Stimulated activated CD8-positive, alpha-beta memory T cell treated with anti-CD3 and anti-CD28 coated beads, Interleukin-4, amount 100 ng/mL, for 4 hours (primary cell): ENCODE measurements around the gene TMEM86B.
"Not testable (repeated sequence)": the region's sequence is repeated elsewhere in the genome, so short reads cannot be mapped to it uniquely, and the experiment has no call there.

Source experiments
- DNase-seq, 2 donors: peaks; one replicate each; pipeline ENCODE4 v3.0.0-alpha.2; 2020; ENCODE audit warnings: low read depth in 2 of 2, low spot score in 1 of 2

The TMEM86B gene

DNA sequence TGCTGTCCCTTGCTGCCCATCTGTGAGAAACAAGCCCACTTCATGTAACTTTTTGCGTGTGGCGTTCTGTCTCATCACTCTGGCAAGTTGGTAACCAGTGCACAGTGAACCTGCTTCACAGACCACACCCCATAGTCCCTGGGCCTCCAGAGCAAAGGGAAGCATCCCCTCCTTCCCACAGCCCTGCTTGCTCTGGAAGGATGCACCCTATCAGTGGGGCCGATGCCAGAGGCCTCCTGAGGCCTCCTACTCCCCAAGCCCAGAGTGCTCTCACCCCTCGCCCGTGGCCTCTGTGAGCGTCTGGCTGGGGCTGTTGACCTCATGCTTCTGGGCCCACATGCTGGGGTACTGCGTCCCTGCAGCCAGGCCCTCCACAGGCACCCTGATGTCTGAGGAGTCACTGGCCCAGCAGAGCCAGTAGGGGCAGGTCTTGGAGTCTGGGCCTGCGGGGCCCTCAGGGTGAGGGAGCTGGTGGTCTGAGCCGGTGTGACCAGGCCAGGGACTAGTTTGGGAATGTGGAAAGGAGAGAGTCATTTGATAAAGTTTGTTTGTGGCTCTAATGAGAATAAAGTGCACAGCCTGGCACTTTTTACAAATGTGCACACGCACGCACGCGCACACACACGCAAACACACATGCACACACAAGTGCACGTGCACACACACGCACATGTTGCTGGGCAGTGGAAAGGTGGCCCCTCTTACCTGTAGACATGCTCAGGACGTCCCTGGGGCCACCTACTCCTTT, 5.1 kb downstream of the TMEM86B start:
- DNase-seq, result no peak

DNA sequence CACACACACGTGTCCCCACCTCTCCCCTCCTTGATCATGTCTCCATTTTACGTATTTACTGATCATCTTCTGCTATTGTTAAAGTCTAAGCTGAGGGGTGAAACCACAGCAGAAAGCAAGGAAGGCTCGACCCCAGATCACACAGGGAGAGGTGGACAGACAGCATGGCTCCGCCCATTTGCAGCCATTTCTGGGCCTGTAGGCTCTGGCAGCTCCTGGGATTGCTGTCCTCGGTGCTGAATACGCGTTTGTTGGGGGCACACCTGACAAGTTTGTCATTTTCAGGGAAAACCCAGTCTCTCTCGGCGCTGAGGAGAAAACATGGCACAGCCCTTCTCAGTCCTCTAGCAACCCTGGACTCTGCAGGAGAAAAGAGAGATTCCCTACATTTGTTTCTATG, 8.0 kb downstream of the TMEM86B start:
- no peak for DNase-seq

DNA sequence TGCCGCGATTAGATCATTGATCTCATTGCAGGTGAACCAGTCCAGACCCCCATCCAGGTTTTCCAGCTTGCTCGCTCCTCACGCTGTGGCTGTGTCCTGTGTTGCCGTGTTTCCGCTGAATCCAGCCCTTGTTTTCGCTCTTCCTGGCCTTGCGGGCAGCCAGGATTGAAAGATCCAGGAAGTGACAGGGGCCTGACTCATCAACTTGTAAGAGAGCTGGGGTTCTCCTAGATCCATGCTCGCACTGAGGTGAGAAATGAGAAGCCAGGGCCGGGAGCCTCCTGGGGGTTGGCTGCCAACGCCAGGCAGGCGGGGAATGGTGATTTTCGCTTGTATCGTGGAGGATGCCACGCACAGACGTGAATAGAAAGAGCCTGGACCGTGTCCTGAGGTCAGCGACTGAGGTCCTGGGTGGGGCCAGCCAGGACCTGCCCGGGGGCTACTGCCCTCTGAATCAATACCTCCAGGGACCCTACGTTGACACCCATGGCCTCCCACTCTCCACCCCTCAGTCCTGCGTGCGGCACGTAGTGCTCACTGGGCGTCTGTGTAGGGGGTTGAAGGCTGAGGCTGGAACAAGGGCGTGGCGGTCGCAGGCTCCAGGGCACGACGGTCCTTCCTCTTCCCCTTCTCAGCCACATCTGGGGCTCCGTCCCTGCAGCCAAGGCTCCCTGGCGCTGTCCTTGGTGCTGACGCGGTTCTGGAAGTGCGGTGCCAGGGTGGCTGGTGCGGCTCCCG, 11.9 kb downstream of the TMEM86B start:
- no peak for DNase-seq

DNA sequence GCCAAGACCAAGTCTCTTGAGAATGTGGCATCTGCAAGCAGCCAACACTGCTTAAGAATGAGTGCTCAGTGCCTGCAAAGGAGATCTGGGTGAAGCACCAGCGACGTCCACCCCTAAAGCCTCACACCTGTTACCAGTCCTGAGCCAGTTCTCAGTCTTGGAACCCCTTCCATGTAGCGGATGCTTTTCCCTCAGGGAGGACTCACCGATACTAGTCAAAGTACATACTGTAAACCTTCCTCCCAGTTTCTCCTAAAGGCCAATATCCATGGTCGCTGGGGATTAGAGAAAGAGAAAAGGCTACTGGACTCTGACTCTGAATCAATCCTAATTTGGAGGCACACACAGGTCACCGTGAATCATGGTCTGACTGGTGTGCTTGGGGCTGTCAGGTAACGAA, 15.0 kb downstream of the TMEM86B start:
- no peak for DNase-seq

DNA sequence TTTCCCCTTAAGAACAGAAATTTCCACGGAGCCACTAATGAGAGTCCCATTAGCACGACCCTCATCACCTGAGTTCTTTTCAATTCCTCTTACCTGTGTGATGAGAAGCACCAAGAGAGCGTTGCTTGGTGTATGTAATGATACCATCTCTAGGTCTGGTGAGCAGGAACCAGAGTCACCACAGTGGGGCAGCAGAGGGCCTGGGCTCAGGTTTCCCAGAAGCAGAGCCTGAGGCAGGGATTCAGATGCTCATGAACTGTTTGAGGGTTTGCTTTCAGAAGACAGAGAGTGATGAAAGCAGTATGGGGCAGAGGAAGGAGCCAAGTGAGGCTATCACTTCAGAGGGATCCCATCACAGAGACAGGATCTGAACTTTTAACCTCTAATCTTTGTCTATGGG, 16.1 kb downstream of the TMEM86B start:
- no peak for DNase-seq

DNA sequence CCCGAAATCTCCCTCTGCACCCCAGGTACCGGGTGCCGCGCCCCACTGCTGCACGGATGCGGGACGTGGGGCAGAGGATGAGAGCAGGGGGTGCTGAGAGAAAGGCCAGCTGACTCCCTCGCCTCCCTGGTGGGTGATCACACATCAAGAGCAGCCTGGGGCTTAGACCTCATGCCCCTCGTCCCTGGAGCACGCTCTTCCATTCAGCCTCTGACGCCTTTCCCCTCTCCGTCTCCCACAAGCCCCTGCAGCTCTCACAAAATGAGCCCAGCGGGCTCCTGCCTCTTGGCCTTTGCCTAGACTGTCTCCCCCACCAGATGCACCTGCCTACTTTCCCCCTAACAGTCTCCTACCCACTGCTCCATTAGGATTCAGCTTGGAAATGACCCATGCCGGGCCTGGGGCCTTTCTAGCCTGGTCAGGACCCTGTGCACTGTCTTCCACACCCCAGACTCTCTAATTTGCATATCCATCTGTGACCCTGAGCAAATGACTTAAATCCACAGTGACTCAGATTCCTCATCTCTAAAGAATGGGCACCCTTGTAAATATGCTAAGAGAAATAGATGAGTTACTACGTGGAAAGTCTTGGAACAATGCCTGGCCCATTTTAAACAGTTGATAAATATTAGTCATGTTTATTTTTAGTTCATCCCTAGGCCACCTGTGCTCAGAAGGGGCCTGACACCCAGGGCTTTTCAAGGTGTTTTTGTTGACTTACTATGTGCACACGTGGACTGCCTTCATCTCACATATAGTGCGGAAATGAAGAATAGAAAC, 18.7 kb downstream of the TMEM86B start:
- no peak for DNase-seq

DNA sequence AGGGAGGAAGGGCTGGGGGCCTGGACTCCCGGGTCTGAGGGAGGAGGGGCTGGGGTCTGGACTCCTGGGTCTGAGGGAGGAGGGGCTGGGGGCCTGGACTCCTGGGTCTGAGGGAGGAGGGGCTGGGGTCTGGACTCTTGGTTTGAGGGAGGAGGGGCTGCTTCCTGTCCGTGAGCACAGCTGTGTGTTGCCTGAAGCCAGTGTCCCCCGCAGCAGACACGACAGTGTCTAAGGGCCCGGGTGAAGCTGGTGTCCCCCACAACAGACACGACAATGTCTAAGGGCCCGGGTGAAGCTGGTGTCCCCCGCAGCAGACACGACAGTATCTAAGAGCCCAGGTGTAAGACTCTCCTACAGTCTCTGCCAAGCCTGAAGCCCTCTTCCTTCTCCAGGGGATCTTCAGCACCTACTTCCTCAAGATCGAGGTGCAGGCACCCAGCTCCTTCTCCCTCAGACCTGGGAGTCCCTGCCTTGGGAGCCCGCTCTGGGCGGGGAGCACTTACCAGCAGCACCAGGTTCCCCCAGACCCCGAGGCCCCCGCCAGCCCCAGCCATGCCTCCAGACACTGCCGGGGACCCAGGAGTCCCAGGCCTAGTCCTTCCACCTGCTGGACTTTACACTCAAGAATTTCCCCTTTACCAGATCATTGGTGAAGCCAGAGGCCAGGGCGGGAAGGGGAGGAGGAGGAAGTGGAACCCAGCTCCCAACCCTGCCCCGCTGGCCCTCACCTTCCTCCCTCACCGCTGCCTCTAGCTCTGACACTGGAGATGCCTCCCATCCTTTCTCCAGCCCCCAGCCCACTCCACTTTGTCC, 19.5 kb downstream of the TMEM86B start, which contains the start of gene PTPRH:
Gene PTPRH (minus strand): TSS at position 622 of the 813 bp plus-strand sequence. CDS start 68 bp downstream, at position 554.
- no peak for DNase-seq

DNA sequence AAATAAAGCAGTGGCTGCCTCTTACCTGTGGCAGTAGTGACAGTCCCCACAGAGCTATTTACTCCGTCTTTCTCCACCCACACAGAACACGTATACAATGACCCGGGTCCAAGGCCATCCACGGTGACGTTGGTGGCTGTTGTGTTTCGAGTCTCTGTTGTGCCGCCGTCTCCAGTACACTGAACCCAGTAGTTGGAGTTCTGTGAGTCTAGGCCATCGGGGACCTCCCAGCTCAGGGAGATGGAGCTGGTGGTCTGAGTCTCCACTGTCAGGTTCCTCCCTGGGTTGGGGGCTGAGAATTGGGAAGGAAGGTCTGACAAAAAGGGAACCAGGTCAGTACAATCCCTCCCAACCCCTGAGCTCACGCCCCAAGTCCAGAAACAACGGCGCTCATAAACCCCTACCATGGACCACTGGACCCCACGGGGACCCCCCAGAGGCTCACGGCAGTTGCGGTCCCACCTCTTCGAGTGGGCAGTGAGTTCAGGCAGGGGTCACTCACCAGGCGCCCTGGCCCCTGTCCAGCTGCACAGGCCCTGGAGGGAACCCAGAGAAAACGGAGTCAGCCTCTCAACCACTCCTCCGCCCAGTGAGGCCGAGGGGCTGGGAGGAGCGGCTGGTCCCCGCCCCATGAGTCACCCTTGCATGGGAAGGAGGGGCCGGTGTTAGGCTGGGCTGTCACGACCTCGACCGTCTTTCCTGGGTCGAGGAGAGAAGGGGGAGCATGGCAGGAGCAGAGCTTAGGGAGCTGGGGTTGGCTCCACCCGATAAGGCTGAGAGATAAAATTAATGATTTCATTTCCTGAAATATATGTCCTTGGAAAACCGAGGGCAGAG, 21.7 kb downstream of the TMEM86B start:
- DNase-seq, result no peak

DNA sequence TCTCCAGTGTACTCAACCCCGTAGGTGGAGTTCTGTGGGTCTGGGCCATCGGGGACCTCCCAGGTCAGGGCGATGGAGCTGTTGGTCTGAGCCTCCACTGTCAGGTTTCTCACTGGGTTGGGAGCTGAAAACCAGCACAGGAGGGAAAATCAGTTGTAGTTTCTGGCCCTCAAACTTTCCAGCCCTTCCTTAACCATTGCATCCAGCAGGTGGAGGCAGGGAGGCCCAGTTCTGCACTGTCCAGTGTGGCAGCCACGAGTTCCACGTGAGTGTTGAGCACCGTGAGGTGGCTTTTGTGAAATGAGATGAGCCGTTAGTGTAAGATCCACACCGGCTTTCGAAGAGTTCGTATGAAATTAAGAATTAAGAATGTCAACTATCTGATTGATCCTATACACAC, 26.4 kb downstream of the TMEM86B start:
- DNase-seq, result not testable (repeated sequence)

DNA sequence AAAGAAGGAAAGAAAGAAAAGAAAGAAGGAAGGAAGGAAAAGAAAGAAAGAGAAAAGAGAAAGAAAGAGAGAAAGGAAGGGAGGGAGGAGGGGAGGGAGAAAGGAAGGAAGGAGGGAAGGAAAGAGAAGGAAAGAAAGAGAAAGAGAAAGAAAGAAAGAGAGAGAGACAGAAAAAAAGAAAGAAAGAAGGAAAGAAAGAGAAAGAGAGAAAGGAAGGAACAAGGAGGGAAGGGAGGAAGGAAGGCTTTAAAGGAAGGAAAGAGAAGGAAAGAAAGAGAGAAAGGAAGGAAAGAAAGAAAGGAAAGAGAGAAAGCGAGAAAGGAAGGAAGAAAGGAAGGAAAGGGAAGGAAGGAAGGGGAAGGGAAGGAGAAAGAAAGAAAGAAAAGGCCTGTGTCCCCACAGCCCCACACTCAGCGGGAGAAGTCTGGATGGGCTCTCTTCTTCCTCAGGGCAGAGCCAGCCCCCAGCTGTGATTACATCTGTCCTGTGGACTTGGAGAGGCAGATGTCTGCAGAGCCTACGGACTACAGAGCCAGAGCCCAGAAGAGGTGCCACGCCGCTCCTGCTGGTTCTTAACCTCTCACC, 28.9 kb downstream of the TMEM86B start:
- DNase-seq, result no peak

DNA sequence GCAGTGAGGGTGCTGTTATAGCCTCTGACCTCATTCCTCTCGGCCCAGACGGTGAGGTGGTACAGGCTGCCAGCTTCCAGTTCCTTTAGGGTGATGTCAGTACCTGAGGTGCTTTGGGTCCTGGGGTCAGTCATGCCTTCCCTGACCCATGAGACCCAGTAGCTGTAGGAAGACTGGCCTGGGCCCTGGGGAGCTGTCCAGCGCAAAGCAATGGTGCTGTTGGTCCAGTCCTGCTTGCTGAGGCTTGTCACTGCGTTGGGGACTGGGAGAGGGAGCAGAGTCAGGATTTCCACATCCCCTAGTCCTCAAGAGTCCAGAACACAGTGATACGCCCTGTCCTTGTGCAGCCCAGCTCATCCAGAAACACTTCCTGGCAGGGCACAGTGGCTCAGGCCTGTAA, 29.9 kb downstream of the TMEM86B start:
- DNase-seq, result no peak

DNA sequence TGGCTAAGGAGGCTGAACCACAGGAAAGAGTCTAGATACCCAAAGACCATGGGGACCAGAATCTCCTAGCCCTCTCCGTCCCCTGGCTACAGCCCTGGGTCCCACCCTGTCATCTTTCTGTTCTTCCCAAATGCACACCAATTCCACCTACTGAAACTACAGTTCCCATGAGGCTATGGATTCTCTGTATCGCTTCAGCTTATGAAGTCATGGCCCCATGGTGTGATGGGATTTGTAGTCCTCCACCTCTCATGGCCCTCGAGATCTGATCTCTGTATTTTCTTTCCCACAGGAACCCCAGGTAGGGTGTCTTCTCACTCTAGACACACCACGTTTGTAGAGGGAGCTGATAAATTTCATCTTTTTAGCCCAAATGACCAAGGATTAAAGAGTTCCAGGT, 31.0 kb downstream of the TMEM86B start:
- no peak for DNase-seq

DNA sequence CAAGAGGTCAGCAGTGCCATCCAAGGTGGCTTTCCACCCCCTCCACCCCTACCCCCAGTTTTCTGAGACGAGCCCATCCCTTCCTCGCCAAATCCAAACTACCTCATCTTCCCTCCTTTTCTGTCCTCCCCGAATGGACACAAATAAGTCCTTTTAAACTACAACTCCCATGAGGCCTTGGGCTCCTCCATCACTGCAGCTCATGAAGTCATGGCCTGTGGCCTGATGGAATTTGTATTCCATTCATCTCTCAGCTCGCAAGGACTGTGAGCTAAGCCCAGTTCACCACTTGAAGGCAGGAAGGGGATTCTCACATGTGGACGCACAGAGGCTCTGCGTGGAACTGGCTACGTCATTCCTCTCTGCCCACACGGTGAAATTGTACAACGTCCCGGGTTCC, 31.8 kb downstream of the TMEM86B start:
- DNase-seq, result no peak

DNA sequence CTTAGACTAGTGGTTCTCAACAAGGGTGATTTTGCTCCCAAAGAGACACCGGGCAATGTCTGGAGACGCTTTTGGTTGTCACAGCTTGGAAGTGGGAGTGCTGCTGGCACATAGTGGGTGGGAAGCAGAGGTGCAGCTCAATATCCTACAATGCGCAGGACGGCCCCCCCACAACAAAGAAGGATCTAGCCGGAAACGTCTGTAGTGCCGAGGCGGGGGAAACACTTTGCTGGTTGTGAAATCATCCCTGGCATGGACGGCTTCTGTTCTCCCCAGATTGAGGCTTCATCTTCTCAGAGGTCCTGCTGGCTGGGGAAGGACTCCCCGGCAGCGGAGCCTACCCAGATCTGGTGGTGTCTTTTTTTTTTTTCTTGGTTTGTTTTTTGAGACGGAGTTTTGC, 35.1 kb downstream of the TMEM86B start:
- no peak for DNase-seq

DNA sequence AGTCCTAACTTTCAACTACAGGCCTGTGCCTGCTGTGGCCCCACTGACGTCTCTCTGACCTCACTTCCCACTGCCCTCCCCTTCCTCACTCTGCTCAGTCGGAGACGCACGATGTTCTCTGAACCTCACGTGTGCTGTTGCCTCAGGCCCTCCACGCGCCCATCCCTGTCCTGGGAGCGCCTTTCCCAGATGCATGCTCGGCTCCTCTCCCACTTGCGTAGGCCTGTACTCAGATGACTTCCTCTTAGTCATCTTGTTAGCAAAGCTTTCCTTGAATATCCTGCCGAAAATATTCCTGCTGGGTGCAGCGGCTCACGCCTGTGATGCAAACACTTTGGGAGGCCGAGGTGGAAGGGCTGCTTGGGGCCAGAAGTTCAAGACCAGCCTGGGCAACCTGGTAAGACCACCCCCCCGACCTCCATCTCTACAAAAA, 39.1 kb downstream of the TMEM86B start:
- DNase-seq, result no peak

DNA sequence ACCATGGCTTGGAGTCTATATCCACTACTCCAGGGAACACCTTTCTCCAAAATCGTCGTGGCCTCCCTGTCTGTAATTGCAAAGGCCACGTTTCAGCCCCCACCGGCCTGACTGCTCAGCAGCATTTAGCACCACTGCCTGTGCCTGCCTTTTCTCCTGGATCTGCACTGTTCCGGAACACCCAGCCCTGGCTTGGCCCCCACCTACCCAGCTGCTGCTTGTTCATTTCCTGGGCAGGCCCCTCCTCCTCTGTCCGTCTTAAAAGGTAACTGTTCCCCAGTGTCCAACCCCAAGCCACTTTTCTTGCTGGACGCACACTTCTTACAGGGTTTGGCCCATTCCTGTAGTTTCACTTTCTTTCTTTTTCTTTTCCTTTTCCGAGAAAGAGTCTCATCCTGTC, 39.9 kb downstream of the TMEM86B start:
- DNase-seq, result no peak

DNA sequence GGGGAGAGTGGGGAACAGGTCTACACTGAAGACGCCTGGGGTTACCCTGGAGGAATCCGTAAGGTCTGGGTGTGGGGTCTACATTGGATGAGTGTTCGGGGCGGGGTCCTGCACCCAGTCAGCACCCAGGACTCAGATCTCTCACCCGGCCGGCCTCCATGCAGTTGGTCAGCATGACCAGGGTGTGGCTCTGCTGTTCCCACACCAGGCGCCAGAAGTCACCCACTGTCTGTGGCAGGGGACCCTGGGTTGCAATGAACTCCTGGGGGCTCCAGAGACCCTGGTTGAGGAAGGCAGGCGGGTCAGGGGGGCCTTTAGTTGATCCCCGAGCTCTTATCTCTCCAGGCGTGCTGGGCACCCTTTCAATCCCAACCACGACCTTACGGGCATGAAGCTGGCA, 42.5 kb downstream of the TMEM86B start:
- DNase-seq, result no peak

DNA sequence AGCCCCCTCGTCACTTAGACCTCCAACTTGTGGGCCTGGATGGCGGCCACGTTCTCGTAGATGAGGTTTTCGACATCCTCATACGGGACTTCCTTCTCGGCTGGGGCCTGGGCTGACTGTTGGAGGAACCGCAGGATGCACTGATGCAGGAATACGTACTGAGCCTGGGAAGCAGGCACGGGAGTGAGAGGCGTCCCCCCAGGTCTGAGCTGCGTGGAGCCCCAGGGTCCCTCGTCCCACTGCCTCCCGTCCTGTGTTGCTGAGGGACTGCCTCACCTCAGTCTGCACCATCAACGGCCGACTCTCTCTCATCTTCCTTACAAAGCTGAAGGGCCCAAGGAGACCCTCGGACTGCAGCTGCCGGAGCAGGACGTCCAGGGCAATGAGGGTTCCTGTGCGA, 46.8 kb downstream of the TMEM86B start:
- no peak for DNase-seq

DNA sequence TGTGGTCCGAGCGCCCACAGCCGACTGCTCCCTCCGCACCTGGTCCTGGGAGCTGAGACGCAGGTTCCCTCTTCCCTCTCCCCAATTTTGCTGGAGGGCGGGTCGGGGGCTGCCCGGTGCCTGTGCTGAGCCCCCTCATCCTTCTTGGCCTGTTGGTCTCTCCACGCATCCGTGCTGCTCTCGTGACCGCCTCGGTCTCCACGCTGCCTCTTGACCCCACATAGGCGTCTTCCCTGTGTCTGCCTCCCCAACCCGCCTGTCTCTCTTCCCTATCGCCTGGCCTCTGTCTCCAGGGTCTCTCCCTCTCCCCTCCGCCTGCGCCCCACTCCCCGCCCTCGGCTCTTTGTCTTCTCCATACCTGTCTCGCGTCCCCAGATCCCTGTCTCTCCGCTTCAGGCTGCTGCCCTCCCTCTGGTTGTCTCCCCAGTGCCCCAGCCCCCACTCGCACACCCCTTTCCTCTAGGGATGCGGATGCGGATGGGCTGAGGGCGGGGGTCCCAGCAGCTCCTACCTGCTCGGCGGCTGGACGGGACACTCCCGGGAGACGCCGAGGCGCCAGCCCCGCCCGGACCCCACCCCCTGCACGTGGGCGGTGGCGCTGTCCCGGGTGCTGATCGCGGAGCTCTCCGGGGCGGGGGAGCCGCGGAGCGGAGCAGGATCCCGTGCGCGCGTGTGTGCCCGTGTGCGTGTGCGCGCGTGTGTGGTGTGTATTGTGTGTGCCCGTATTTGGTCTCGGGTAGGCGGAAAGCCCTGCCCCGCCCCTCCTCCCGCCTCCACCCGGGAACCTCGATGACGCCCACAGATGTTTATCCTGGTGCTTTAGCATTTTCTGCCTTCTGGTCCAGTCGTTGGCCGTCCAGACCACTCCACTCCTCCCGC, 48.7 kb downstream of the TMEM86B start, which contains the start of gene SYT5:
Gene SYT5 (minus strand): TSS at position 684 of the 879 bp plus-strand sequence. CDS start 1,248 bp downstream, outside the sequence.
- DNase-seq, result peak in 1 of 2 donors; percentile 31
